ENCODE data around the gene NCL. TPM values are rescaled to one million over a fixed set of nuclear protein-coding genes. Genes with fewer than 3 reads are reported as not detected.

Gene NCL
- total RNA-seq, 1 donor: 92.6 TPM

DNA sequence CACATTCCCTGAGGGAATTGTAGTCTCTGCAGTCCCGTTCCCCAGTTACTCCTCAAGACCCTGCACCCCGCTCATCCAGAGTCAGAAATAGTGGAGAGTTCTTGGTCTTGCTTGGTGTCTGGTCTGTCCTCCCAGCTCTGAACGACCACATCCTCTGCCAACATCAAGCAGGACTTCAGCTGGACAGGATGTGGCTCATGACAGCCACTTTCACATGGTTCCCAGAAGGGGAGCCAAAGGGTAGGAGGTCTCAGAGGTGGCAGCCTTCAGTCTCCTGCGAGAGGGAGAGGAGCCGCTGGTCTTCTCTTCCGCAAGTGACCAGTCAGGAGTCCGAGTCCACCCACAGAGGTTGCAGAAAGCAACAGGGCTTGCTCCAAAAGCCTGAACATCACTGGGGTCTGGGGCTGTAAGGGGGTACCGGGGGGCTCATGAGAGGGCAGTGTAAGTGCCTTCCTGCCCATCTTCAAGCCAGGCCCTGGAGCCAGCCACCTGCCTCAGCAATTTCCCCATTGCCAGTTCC lies 38.9 kb downstream of the NCL start:
- peak; percentile 32 for DNase-seq (ENCODE audit: insufficient read length, low spot score, missing footprints)
- H3K4me3 ChIP-seq (ENCODE audit: insufficient read depth, low read length): no peak overlapping the region
- H3K9me3 ChIP-seq (ENCODE audit: low read depth, low read length): no peaks in the 10 kb centered on the region
- no peaks in the 10 kb centered on the region for H3K36me3 ChIP-seq (ENCODE audit: insufficient read depth, low read length)
- H3K4me2 ChIP-seq (ENCODE audit: insufficient read depth, low read length): no peak overlapping the region
- no peaks in the 10 kb centered on the region for H3K79me2 ChIP-seq (ENCODE audit: insufficient read depth, low read length)
- no peak overlapping the region for H2AFZ ChIP-seq (ENCODE audit: low read length)
- H3K4me1 ChIP-seq (ENCODE audit: insufficient read depth, low read length): no peaks in the 10 kb centered on the region
- no peaks in the 10 kb centered on the region for H4K20me1 ChIP-seq (ENCODE audit: insufficient read depth, low read length)
- TF ChIP-seq, protein P1, sequence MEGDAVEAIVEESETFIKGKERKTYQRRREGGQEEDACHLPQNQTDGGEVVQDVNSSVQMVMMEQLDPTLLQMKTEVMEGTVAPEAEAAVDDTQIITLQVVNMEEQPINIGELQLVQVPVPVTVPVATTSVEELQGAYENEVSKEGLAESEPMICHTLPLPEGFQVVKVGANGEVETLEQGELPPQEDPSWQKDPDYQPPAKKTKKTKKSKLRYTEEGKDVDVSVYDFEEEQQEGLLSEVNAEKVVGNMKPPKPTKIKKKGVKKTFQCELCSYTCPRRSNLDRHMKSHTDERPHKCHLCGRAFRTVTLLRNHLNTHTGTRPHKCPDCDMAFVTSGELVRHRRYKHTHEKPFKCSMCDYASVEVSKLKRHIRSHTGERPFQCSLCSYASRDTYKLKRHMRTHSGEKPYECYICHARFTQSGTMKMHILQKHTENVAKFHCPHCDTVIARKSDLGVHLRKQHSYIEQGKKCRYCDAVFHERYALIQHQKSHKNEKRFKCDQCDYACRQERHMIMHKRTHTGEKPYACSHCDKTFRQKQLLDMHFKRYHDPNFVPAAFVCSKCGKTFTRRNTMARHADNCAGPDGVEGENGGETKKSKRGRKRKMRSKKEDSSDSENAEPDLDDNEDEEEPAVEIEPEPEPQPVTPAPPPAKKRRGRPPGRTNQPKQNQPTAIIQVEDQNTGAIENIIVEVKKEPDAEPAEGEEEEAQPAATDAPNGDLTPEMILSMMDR (IDR thresholded peaks at IDR 0.05; ENCODE audit: extremely low read depth, low read depth, low read length): no peak
- peaks cover 9% of the 10 kb centered on the region for H3K27me3 ChIP-seq (ENCODE audit: insufficient read depth, low read length)
- H3K27ac ChIP-seq (ENCODE audit: low read depth, low read length): no peak overlapping the region

DNA sequence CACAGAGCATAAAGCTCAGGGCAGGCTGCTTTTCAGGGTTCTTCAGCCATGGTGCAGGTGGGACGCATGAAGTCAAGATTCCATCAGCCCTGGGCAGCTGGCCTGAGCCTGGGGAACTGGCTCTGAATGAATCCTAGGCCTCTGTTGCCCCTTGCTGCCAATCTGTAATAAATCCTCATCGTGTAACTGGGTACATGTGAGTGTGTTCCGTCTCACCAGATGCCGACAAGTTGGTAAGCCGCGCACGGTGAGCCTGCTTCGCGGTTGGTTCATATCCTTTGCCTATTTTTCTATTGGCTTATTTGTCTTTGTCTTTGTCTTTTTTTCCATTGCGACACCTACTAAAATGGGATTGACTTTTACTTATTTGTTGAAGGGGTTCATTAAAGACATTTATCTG lies 41.1 kb downstream of the NCL start:
- H3K27me3 ChIP-seq (ENCODE audit: insufficient read depth, low read length): peaks cover 9% of the 10 kb centered on the region
- H3K79me2 ChIP-seq (ENCODE audit: insufficient read depth, low read length): no peaks in the 10 kb centered on the region
- H4K20me1 ChIP-seq (ENCODE audit: insufficient read depth, low read length): no peaks in the 10 kb centered on the region
- no peak for DNase-seq (ENCODE audit: insufficient read length, low spot score, missing footprints)
- H3K36me3 ChIP-seq (ENCODE audit: insufficient read depth, low read length): no peaks in the 10 kb centered on the region
- H2AFZ ChIP-seq (ENCODE audit: low read length): no peak overlapping the region
- no peak overlapping the region for H3K4me3 ChIP-seq (ENCODE audit: insufficient read depth, low read length)
- H3K4me1 ChIP-seq (ENCODE audit: insufficient read depth, low read length): no peaks in the 10 kb centered on the region
- no peak overlapping the region for H3K4me2 ChIP-seq (ENCODE audit: insufficient read depth, low read length)
- no peaks in the 10 kb centered on the region for H3K9me3 ChIP-seq (ENCODE audit: low read depth, low read length)
- H3K27ac ChIP-seq (ENCODE audit: low read depth, low read length): no peak overlapping the region
- TF ChIP-seq, protein P1 (IDR thresholded peaks at IDR 0.05; ENCODE audit: extremely low read depth, low read depth, low read length): no peak

DNA sequence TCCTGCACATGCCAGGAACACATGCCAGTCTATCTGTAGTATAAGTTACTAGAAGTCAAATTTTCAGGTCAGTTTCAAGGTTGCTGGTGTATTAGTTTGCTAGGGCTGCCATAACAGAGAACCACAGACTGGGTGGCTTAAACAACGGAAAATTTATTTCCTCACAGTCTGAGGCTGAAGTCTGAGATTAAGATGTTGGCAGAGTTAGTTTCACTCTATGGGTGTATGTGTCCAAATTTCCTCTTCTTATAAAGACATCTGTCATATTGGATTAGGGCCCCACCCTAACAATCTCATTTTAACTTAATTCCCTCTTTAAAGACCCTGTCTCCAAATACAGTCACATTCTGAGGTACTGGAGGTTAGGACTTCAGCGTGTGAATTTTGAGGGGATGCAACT lies 42.2 kb downstream of the NCL start:
- H3K27me3 ChIP-seq (ENCODE audit: insufficient read depth, low read length): peaks cover 9% of the 10 kb centered on the region
- no peaks in the 10 kb centered on the region for H3K9me3 ChIP-seq (ENCODE audit: low read depth, low read length)
- TF ChIP-seq, protein P1 (IDR thresholded peaks at IDR 0.05; ENCODE audit: extremely low read depth, low read depth, low read length): no peak
- H3K79me2 ChIP-seq (ENCODE audit: insufficient read depth, low read length): no peaks in the 10 kb centered on the region
- H3K36me3 ChIP-seq (ENCODE audit: insufficient read depth, low read length): no peaks in the 10 kb centered on the region
- no peaks in the 10 kb centered on the region for H4K20me1 ChIP-seq (ENCODE audit: insufficient read depth, low read length)
- no peak for DNase-seq (ENCODE audit: insufficient read length, low spot score, missing footprints)
- no peak overlapping the region for H3K4me2 ChIP-seq (ENCODE audit: insufficient read depth, low read length)
- H2AFZ ChIP-seq (ENCODE audit: low read length): no peak overlapping the region
- no peaks in the 10 kb centered on the region for H3K4me1 ChIP-seq (ENCODE audit: insufficient read depth, low read length)
- no peak overlapping the region for H3K27ac ChIP-seq (ENCODE audit: low read depth, low read length)
- H3K4me3 ChIP-seq (ENCODE audit: insufficient read depth, low read length): no peak overlapping the region

DNA sequence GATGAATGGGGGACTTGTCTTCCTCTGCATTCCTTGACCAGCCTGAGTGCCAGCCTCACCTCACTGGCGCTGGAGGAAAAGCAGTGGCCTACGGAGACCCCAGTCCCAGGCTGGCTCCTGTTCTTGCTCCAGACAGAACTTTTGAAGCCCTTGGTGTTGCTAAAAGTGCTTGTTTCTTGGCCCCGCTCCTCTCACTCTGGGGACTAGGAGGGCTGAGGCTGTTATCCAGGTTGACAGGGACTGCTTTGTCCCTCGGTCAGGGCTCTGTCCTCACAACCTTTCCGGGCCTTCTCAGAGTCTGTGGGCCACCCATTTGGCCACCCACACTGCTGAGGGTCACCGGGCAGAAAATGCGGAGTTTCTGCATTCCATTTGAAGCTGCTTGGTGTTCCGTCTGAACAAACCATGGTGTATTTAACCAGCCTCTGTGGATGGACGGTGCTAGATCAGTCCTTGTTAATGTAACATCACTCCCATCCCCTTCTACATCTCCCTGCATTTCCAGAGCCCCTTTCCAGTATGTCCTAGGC lies 43.2 kb downstream of the NCL start:
- Histone ChIP-seq H3K27ac (ENCODE audit: low read depth, low read length) (no peak overlapping the region), H3K4me2 (ENCODE audit: insufficient read depth, low read length) (no peak overlapping the region), H4K20me1 (ENCODE audit: insufficient read depth, low read length) (no peaks in the 10 kb centered on the region), H3K9me3 (ENCODE audit: low read depth, low read length) (no peaks in the 10 kb centered on the region), H3K4me3 (ENCODE audit: insufficient read depth, low read length) (no peak overlapping the region), H3K79me2 (ENCODE audit: insufficient read depth, low read length) (no peaks in the 10 kb centered on the region), H3K4me1 (ENCODE audit: insufficient read depth, low read length) (no peaks in the 10 kb centered on the region), H2AFZ (ENCODE audit: low read length) (no peak overlapping the region), H3K36me3 (ENCODE audit: insufficient read depth, low read length) (no peaks in the 10 kb centered on the region), H3K27me3 (ENCODE audit: insufficient read depth, low read length) (peaks cover 8% of the 10 kb centered on the region)
- TF ChIP-seq, protein P1 (IDR thresholded peaks at IDR 0.05; ENCODE audit: extremely low read depth, low read depth, low read length): no peak
- DNase-seq (ENCODE audit: insufficient read length, low spot score, missing footprints): peak; percentile 72
